Measurements from ENCODE around the gene SPSB4.

GRCh38 chr3:141045849-141046248, 5.3 kb upstream of the SPSB4 start:
- TF ChIP-seq JUND (IDR thresholded peaks at IDR 0.05) (no peak), YY1 (IDR thresholded peaks at IDR 0.05) (no peak), CTCF (IDR thresholded peaks at IDR 0.05; ENCODE audit: low read depth, low read length, missing input control) (no peak), RAD21 (IDR thresholded peaks at IDR 0.05) (no peak), GABPA (IDR thresholded peaks at IDR 0.05 in 1 of 2, conservative IDR thresholded peaks at IDR 0.05 in 1 of 2) (no peak), TAF1 (conservative IDR thresholded peaks at IDR 0.05) (no peak), MAX (IDR thresholded peaks at IDR 0.05) (no peak), EGR1 (IDR thresholded peaks at IDR 0.05; ENCODE audit: low read depth in 2 of 2) (no peak), REST (IDR thresholded peaks at IDR 0.05) (no peak), SP1 (IDR thresholded peaks at IDR 0.05) (no peak), ATF3 (IDR thresholded peaks at IDR 0.05) (no peak)

Data from liver (tissue), 3 donors.